Endodermal cell (in vitro differentiated cells): Measurements from ENCODE around the gene NACA. TPM values are rescaled to one million over a fixed set of nuclear protein-coding genes. Genes with fewer than 3 reads are reported as not detected.

Experiments used
- DNase-seq: peaks from one replicate; pipeline ENCODE4 v3.0.0-alpha.2; 2017
- H3K27ac ChIP-seq: 2 replicates; pipeline ENCODE4 v1.5.1; 2013; ENCODE audit warnings: mild to moderate bottlenecking, low read depth, low read length, moderate library complexity
- H3K27me3 ChIP-seq: 2 replicates; pipeline ENCODE4 v1.6.1; 2013; ENCODE audit warnings: mild to moderate bottlenecking, low read length, moderate library complexity; ENCODE audit not compliant: insufficient read depth, control insufficient read depth, poor library complexity, severe bottlenecking
- H3K36me3 ChIP-seq: 2 replicates; pipeline ENCODE4 v1.7.0; 2013; ENCODE audit warnings: mild to moderate bottlenecking, low read length, moderate library complexity; ENCODE audit not compliant: control insufficient read depth, insufficient read depth
- H3K4me1 ChIP-seq: one replicate; pipeline ENCODE4 v1.7.0; 2013; ENCODE audit warnings: low read length; ENCODE audit not compliant: control insufficient read depth, insufficient read depth
- H3K4me3 ChIP-seq: 2 replicates; pipeline ENCODE4 v1.5.1; 2013; ENCODE audit warnings: mild to moderate bottlenecking, low read length, moderate library complexity
- H3K9ac ChIP-seq: 2 replicates; pipeline ENCODE4 v1.6.1; 2013; ENCODE audit warnings: mild to moderate bottlenecking, low read length, moderate library complexity; ENCODE audit not compliant: poor library complexity, severe bottlenecking; ENCODE audit errors: extremely low read depth
- H3K9me3 ChIP-seq: 2 replicates; pipeline ENCODE4 v1.6.1; 2013; ENCODE audit warnings: mild to moderate bottlenecking, low read length, moderate library complexity; ENCODE audit not compliant: control insufficient read depth
- H3K27ac Mint-ChIP-seq: 2 replicates; pipeline ENCODE4 v1.8.0; 2020; ENCODE audit warnings: mixed read lengths
- H3K27me3 Mint-ChIP-seq: 2 replicates; pipeline ENCODE4 v1.8.0; 2021; ENCODE audit warnings: mild to moderate bottlenecking, mixed read lengths; ENCODE audit not compliant: insufficient read depth
- H3K36me3 Mint-ChIP-seq: 2 replicates; pipeline ENCODE4 v1.8.0; 2020; ENCODE audit warnings: low read depth, mixed read lengths
- H3K4me1 Mint-ChIP-seq: 2 replicates; pipeline ENCODE4 v1.8.0; 2020; ENCODE audit warnings: mixed read lengths
- H3K4me3 Mint-ChIP-seq: 2 replicates; pipeline ENCODE4 v1.8.0; 2020; ENCODE audit warnings: mild to moderate bottlenecking, moderate library complexity, mixed read lengths
- H3K9me3 Mint-ChIP-seq: 2 replicates; pipeline ENCODE4 v1.8.0; 2020; ENCODE audit warnings: mild to moderate bottlenecking, mixed read lengths
- CTCF ChIP-seq: fragments of 200-600 bp; sonication (generic); conservative IDR thresholded peaks from 2 replicates; pipeline ENCODE4 v1.5.0; 2021; ENCODE audit warnings: antibody characterized with exemption, mild to moderate bottlenecking
- WGBS, 2 experiments: methylation state at CpG; one replicate each; pipeline versions ENCODE4 v1.1.5 to v1.1.7; 2013; ENCODE audit warnings: missing lambda C conversion rate in 2 of 2, mixed read lengths in 1 of 2; ENCODE audit not compliant: insufficient coverage in 1 of 2, insufficient read length in 1 of 2; 5-methylcytosine and 5-hydroxymethylcytosine counted together
- total RNA-seq, 2 donors: library from RNA; stranded (reverse); fragmentation: NEBNext Ultra II Directional in 1 of 2; extraction: Animal tissue kit (Norgen Biotek cat#: 25700) in 1 of 2; gene quantifications; 2 replicates in 1 of 2; 3 replicates in 1 of 2; pipeline ENCODE4 v1.2.1, GENCODE V29; 2021

Gene NACA
- total RNA-seq, 2 donors from 2014 or later: 817 to 958 TPM

- Mint-ChIP-seq H3K36me3 (peaks cover 2% of the 10 kb centered on the region), H3K4me1 (no peaks in the 10 kb centered on the region)
- H3K27ac ChIP-seq: no peak overlapping the region
Observed at GRCh38 chr12:56763753-56764657, 38.9 kb upstream of the NACA start.

GRCh38 chr12:56761812-56762211 lies 36.7 kb upstream of the NACA start:
- H3K27ac ChIP-seq: no peak overlapping the region
- H3K9me3 ChIP-seq: peaks cover 16% of the 10 kb centered on the region
- no peak for DNase-seq
- H3K9me3 Mint-ChIP-seq: peaks cover 19% of the 10 kb centered on the region
- no peak overlapping the region for H3K4me3 ChIP-seq
- no peaks in the 10 kb centered on the region for H3K4me1 Mint-ChIP-seq
- WGBS, 2 experiments: 79 to 100% methylated on average over 1 to 2 of the region's 2 CpGs
- no peaks in the 10 kb centered on the region for H3K36me3 ChIP-seq
- no peak for TF ChIP-seq CTCF
- H3K9ac ChIP-seq: no peak overlapping the region
- no peaks in the 10 kb centered on the region for H3K27me3 ChIP-seq
- H3K27ac Mint-ChIP-seq: no peak overlapping the region
- no peaks in the 10 kb centered on the region for H3K4me1 ChIP-seq
- no peaks in the 10 kb centered on the region for H3K27me3 Mint-ChIP-seq
- peaks cover 2% of the 10 kb centered on the region for H3K36me3 Mint-ChIP-seq
- H3K4me3 Mint-ChIP-seq: no peak overlapping the region

More at GRCh38 chr12:56763753-56764657, 38.9 kb upstream of the NACA start:
- no peaks in the 10 kb centered on the region for H3K27me3 ChIP-seq
- Mint-ChIP-seq H3K4me3 (no peak overlapping the region), H3K27ac (no peak overlapping the region), H3K27me3 (no peaks in the 10 kb centered on the region), H3K9me3 (peaks cover 3% of the 10 kb centered on the region)
- H3K9me3 ChIP-seq: peaks cover 3% of the 10 kb centered on the region
- H3K4me1 ChIP-seq: no peaks in the 10 kb centered on the region
- no peak overlapping the region for H3K4me3 ChIP-seq
- H3K36me3 ChIP-seq: no peaks in the 10 kb centered on the region
- no peak for DNase-seq
- H3K9ac ChIP-seq: no peak overlapping the region
- 86 to 95% methylated on average over 4 of the region's 5 CpGs for WGBS, 2 experiments
- TF ChIP-seq CTCF: no peak

- 84 to 86% methylated on average over 7 of the region's 7 CpGs for WGBS, 2 experiments
- no peak for DNase-seq
- H3K27ac Mint-ChIP-seq: no peak overlapping the region
- H3K4me3 Mint-ChIP-seq: no peak overlapping the region
- H3K27me3 Mint-ChIP-seq: no peaks in the 10 kb centered on the region
- H3K9me3 Mint-ChIP-seq: peaks cover 19% of the 10 kb centered on the region
- H3K36me3 ChIP-seq: no peaks in the 10 kb centered on the region
- peaks cover 16% of the 10 kb centered on the region for H3K9me3 ChIP-seq
- H3K27ac ChIP-seq: no peak overlapping the region
- no peak overlapping the region for H3K4me3 ChIP-seq
- no peaks in the 10 kb centered on the region for H3K27me3 ChIP-seq
- H3K4me1 ChIP-seq: no peaks in the 10 kb centered on the region
- TF ChIP-seq CTCF: no peak
- H3K36me3 Mint-ChIP-seq: peaks cover 2% of the 10 kb centered on the region
- no peak overlapping the region for H3K9ac ChIP-seq
- no peaks in the 10 kb centered on the region for H3K4me1 Mint-ChIP-seq
Observed at GRCh38 chr12:56760460-56760859, 35.4 kb upstream of the NACA start.
